PC-3 (cell line): ENCODE measurements around the gene COL4A1.

Experiments used
- CTCF ChIP-seq: fragments of 300-600 bp; sonication (generic); conservative IDR thresholded peaks from 2 replicates; pipeline ENCODE4 v1.5.1; 2017; ENCODE audit warnings: antibody characterized with exemption, low read depth, mild to moderate bottlenecking, low read length
- EZH2phosphoT487 ChIP-seq: fragments of 300-600 bp; sonication (generic); IDR thresholded peaks from 2 replicates; pipeline ENCODE4 v1.6.1; 2018; ENCODE audit warnings: mild to moderate bottlenecking, antibody characterized with exemption, low read length, borderline replicate concordance

DNA sequence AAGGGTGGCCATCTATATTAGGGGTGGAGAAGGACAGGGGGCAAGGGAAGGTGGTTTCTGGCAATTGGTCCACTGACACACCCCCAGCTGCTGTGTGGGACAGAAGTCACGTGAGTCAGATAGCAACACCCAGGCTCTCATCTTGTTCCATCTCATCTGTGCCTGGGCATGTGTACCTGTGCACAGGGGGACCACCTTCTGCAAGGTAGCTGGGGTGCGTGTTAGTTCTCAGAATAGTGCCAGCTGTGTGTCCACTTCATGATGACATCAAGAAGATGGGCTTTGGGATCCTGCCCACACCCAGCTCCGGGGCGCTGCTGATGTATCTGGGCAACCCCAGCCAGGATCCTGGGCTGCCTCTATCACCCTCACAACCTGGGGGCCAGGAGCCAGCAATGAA lies 38.7 kb upstream of the COL4A1 start:
- TF ChIP-seq CTCF (no peak), EZH2phosphoT487 (no peak)
